GM06990 (cell line): Measurements from ENCODE around the gene ATE1.

Source experiments
- DNase-seq: peaks from one replicate; pipeline ENCODE4 v3.0.0-alpha.2; 2011; ENCODE audit not compliant: insufficient read length; ENCODE audit errors: extremely low read depth
- H3K27me3 ChIP-seq: replicated peaks from 2 replicates; pipeline ENCODE4 v1.6.0; 2011; ENCODE audit warnings: low read length; ENCODE audit not compliant: control insufficient read depth, insufficient read depth
- H3K36me3 ChIP-seq: 2 replicates; pipeline ENCODE4 v1.5.1; 2011; ENCODE audit warnings: low read length; ENCODE audit not compliant: control insufficient read depth, insufficient read depth
- H3K4me3 ChIP-seq: replicated peaks from 2 replicates; pipeline ENCODE4 v1.5.1; 2011; ENCODE audit warnings: low read depth, mild to moderate bottlenecking, control low read depth, low read length
- CTCF ChIP-seq: IDR thresholded peaks from 2 replicates; pipeline ENCODE4 v1.5.1; 2011; ENCODE audit warnings: low read length, control low read depth, mild to moderate bottlenecking, inconsistent platforms; ENCODE audit not compliant: insufficient read depth, poor library complexity, severe bottlenecking

The ATE1 gene

GRCh38 chr10:121774813-121775212 lies 153.0 kb downstream of the ATE1 start:
- no peak for TF ChIP-seq CTCF
- Histone ChIP-seq H3K27me3 (no peaks in the 10 kb centered on the region), H3K36me3 (no peaks in the 10 kb centered on the region), H3K4me3 (no peak overlapping the region)
- DNase-seq, result no peak

GRCh38 chr10:121774404-121774803 lies 153.4 kb downstream of the ATE1 start:
- Histone ChIP-seq H3K36me3 (no peaks in the 10 kb centered on the region), H3K4me3 (no peak overlapping the region), H3K27me3 (no peaks in the 10 kb centered on the region)
- no peak for TF ChIP-seq CTCF
- DNase-seq, result no peak

- no peak for TF ChIP-seq CTCF
- DNase-seq, result no peak
- Histone ChIP-seq H3K27me3 (no peaks in the 10 kb centered on the region), H3K4me3 (no peak overlapping the region), H3K36me3 (no peaks in the 10 kb centered on the region)
Observed at GRCh38 chr10:121772884-121773283, 154.9 kb downstream of the ATE1 start.

- Histone ChIP-seq H3K4me3 (no peak overlapping the region), H3K27me3 (no peaks in the 10 kb centered on the region), H3K36me3 (no peaks in the 10 kb centered on the region)
- no peak for TF ChIP-seq CTCF
- DNase-seq, result no peak
Observed at GRCh38 chr10:121772406-121772805, 155.4 kb downstream of the ATE1 start.

- H3K27me3 ChIP-seq, result no peaks in the 10 kb centered on the region
- H3K4me3 ChIP-seq, result no peak overlapping the region
- no peak for DNase-seq
- H3K36me3 ChIP-seq, result no peaks in the 10 kb centered on the region
- TF ChIP-seq CTCF, result no peak
Observed at GRCh38 chr10:121771966-121772365, 155.9 kb downstream of the ATE1 start.

GRCh38 chr10:121766426-121766825 lies 161.4 kb downstream of the ATE1 start:
- TF ChIP-seq CTCF, result no peak
- no peak for DNase-seq
- Histone ChIP-seq H3K4me3 (no peak overlapping the region), H3K36me3 (no peaks in the 10 kb centered on the region), H3K27me3 (no peaks in the 10 kb centered on the region)
